Measurements from ENCODE around the gene PBX1.

DNA sequence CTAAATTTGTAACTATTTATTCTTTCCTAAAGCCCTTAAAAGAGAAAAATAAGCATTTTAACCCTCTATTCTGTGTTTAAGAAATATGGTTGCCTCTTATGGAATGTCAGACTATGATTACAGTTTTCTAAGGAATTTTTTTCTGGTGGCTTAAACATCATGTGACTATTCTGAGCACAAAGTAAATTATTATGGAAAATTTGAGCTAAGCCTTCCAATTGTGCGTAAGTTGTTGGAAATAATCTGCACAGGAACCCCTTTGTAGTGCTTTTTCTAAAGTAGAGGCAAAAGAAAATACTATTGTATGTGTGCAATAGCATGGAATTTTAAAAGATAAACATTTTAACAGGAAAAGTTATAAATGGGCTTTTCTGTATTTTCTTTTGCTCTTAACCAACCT is 254.8 kb downstream of the PBX1 start:
- TF ChIP-seq, protein P1, sequence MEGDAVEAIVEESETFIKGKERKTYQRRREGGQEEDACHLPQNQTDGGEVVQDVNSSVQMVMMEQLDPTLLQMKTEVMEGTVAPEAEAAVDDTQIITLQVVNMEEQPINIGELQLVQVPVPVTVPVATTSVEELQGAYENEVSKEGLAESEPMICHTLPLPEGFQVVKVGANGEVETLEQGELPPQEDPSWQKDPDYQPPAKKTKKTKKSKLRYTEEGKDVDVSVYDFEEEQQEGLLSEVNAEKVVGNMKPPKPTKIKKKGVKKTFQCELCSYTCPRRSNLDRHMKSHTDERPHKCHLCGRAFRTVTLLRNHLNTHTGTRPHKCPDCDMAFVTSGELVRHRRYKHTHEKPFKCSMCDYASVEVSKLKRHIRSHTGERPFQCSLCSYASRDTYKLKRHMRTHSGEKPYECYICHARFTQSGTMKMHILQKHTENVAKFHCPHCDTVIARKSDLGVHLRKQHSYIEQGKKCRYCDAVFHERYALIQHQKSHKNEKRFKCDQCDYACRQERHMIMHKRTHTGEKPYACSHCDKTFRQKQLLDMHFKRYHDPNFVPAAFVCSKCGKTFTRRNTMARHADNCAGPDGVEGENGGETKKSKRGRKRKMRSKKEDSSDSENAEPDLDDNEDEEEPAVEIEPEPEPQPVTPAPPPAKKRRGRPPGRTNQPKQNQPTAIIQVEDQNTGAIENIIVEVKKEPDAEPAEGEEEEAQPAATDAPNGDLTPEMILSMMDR (IDR thresholded peaks at IDR 0.05), result no peak
- no peak for TF ChIP-seq EP300 (IDR thresholded peaks at IDR 0.05)

Data from sigmoid colon (tissue), 4 donors.